SIG-M5 treated with dmso at 0.1 percent for 504 hours (cell line): ENCODE results near the gene CDH13.

Experiments used
- DNase-seq: peaks from one replicate; lab custom pipeline; 2025; ENCODE audit not compliant: unreplicated experiment; lab: John Stamatoyannopoulos, UW

CDH13 gene

DNA sequence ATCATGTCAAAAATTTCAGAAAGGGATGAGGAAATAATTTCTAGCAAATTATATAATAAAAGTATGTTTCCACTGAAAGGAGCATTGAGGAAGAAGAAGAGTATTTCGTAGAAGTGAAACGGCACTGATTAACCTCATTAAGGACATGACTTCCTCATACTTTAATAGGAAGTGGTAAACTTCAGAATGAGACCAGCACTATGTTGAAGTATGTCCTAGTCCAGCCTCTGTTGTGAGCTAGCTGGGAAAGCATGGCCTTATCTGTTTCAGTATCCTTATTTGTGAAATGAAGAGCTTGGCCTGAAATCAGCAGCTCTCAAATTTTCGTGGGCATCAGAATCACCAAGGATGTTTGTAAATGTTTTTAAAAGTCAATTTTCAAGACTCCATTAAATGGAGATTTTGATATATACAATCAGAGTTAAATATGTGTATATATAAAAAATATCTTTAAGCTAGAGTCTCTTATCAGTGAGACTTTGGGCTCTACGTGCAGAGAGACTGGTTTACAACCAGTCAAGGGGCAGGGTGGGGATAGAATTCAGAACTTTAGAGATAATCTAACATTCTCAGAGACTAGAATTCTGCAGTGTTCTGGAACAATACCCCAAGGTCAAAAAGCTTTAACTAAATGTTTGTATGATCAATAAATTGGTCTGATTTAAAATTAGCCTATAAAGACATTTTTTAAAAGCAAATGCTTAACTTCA lies 365.4 kb downstream of the CDH13 start:
- DNase-seq: no peak

DNA sequence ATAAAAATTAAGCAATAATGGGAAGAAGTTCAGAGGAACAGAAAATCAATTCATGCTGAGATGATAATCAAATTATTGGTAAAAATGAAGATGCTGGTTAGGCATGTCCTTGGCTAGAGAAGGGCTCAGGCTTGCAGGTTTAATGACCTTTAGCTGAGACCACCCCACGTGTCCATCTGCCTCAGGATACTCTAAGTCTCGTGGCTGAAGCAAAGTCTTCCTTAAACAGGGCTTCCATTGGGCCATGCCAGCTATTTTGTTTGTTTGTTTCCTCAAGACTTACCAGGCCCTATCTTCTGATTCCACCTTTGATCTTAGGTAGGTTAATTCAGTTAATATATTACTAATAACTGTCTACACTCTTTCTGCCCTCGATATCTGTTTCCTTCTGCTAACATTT lies 366.0 kb downstream of the CDH13 start:
- no peak for DNase-seq

DNA sequence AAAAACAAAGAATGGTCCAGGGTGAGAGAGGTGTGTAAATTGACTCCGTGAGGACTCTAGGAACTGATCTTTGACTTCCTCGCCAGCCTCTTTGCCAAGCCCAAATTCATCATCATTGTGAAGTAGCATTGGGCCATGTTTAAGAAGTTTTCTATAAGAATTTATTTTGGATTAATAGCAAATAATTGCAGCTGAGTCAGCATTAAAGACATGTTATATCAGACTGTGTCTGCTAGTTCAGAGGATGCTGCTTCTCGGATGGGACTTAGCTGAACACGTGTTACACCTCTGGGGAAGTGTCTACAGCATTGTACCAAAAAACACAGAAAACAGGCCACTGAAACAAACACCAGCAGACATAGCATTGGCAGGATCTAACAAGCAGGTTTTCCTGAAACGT lies 366.6 kb downstream of the CDH13 start:
- DNase-seq: no peak

GRCh38 chr16:82993926-82994325 lies 367.2 kb downstream of the CDH13 start:
- DNase-seq: no peak

GRCh38 chr16:82995286-82995923 lies 368.6 kb downstream of the CDH13 start:
- DNase-seq: no peak

- no peak for DNase-seq
Measured at GRCh38 chr16:82995924-82996441, 369.2 kb downstream of the CDH13 start.

- DNase-seq: no peak
Measured at GRCh38 chr16:82996814-82997213, 370.0 kb downstream of the CDH13 start.

DNA sequence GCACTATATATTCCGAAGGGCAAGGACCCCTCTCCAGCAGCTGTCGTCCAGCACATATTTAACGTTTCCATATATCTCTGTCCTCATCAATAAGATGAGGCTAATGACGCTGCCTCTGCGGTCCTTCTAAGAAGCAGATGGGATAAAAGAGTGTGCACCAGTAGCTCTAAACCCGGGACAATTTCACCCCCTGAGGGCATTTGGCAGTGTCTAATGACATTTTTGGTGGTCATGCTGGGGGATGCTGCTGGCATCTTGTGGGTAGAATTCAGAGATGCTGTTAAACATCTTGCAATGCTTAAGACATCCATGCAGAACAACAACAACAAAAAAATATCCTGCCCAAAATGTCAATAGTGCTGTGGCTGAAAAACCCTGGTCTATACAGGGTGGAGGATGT lies 372.9 kb downstream of the CDH13 start:
- no peak for DNase-seq

- DNase-seq: no peak
Measured at GRCh38 chr16:83002351-83003334, 375.9 kb downstream of the CDH13 start.

DNA sequence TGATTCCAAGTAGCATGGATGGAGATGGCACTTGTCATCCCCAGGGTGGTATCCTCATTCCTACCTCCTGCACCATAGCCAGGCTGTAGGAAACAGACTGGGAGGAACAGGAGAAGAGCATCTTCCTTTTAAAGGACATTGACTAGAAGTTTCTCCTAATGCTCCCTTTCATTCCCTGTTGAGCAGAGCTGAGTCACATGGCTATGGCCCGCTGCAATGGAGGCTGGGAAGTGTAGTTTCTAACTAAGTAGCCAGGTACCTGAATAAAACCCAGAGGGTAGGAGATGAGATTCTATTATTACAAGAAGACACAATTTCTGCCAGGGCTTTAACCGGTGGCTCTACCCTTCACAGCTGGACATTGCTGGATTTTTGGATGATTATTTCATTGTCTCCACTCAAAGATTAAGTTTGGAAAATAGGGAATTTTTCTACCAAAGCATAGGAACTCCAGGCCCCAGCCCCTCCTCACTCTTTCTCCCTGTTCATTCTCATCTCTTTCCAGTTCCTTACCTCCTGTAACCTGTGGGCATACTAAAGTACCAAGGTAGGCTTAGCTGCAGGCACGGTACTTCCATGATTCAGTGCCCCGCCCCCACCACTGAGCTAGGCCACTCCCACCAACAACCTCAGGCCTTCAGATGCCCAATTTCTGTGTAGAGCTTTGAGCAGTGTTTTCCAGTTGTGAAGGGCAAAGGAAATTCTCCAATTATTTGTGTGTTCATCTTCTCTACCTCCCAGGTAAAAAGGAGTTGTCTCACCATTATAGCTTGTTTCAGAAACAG lies 378.3 kb downstream of the CDH13 start:
- no peak for DNase-seq

GRCh38 chr16:83005653-83006160 lies 378.9 kb downstream of the CDH13 start:
- DNase-seq: no peak

DNA sequence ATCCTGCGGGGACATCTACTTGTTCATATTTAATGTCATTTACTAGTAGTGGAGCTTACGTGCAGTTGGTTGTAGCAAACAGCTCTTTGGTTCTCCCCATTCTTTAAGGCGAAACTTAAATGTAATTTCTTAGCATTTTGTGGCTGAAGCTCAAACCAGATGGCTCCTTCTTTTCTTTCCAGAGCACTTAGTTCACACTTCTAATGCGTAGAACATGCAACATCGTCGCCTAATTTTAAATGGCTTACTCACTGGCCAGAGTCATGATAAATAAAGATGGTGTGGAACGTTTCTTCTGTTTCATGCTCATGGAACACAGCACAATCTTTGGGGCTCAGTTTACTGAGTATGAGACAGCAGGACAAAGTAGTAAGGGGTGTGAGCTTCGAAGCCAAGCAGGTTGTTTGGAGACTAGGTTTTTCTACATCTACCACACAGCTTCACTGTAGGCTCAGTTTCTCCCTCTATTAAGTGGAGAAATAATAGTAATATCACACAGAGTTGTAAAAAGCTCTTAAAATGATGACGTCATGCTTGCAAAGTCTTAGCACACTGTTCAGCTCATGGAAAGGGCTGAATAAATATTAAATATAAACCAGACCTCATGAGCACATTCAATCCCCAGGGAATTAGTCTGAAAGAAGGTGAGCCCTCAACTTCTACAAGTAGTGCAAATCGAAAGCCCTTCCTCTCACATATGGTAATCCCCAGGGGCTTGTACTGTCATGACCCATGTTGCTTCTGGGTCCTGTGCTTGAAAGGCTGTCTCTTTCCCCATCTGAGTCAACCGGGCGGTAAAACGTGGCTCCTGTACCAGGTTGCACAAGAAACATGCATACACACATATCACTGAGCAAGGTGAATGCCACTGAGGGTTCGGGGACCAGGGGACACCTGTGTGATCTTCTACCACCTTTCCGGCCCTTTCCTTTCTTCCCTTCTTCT lies 384.3 kb downstream of the CDH13 start:
- DNase-seq: no peak

- no peak for DNase-seq
Measured at GRCh38 chr16:83011939-83012338, 385.2 kb downstream of the CDH13 start.

DNA sequence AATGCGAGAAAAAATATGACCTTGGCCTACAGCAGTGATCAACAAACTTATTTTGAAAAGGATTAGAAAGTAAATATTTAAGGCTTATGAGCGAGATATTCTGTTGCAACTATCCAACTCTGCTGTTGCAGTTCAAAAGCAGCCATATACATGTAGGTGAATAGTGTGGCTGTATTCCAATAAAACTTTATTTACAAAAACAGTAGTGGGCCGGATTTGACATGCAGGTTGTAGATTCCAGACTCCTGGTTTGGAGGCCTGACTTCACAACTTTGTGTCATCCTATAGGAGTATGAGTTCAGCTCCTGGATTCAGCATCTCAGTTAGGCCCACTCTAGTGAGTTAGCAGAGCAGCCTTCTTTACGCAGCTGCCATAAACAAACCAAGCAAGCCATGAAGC lies 386.3 kb downstream of the CDH13 start:
- DNase-seq: no peak

DNA sequence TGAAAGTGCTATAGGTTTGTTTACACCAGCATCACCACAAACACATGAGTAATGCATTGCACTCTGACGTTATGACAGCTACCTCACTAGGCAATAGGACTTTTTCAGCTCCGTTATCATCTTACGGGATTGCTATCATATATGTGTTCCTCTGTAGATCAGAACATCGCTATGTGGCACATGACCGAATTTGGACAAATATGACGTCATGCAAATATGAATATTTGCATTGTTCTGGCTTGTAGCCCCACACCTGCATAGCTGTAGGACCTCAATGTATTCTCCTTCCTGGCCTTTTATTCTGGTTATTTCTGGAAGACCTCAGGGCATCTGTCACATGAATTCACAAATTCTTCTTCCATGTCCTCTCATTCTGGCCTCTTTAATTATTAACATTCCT lies 393.2 kb downstream of the CDH13 start:
- no peak for DNase-seq

GRCh38 chr16:83021045-83021444 lies 394.3 kb downstream of the CDH13 start:
- no peak for DNase-seq

- DNase-seq: no peak
Measured at GRCh38 chr16:83021746-83022145, 395.0 kb downstream of the CDH13 start.

- DNase-seq: no peak
Measured at GRCh38 chr16:83023011-83023410, 396.2 kb downstream of the CDH13 start.

DNA sequence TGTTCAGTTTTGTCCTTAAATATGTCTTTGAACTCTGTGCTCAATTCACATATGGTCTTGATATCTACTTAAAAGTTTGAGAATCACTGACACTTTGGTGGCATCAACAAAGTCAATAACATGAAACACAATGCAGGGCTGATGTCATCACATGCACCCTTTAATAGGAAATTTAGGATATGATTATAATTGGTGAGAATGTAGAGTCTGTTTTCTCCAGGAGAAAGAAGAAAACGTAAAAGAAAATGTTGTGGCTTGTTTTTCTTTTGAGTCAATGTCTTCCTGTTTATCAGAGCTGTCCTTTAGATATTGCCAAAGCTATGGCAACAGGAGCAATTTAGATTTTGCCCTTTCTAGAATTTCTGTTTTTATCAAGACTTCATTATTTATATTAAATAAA lies 396.9 kb downstream of the CDH13 start:
- no peak for DNase-seq
